ENCODE data around the gene ERC2. TPM values are rescaled to one million over a fixed set of nuclear protein-coding genes. Genes with fewer than 3 reads are reported as not detected.

Gene ERC2
- polyA plus RNA-seq, 2 of the 4 experiments (the other 2 are of a cell fraction): 0.16 TPM; not detected in 1

- ChIA-PET CTCF (interaction anchor here (0.8 to 2.1 kb wide), 5 partner anchors 14 to 212 kb away, joined by 3 to 5 read pairs (median 4); no protein-coding TSS in a partner anchor), POLR2A (no interaction called here)
- 26% methylated on average over 9 of the region's 10 CpGs for WGBS (ENCODE audit: missing lambda C conversion rate)
- peaks cover 4% of the 10 kb centered on the region; the same call in 1 of the 3 replicates for H3K9me3 ChIP-seq
- TF ChIP-seq SMC3 (IDR thresholded peaks at IDR 0.05): peak; percentile 28; the same call in 2 of the 3 replicates
- TF ChIP-seq RAD21 (conservative IDR thresholded peaks at IDR 0.05 in 1 of 2, IDR thresholded peaks at IDR 0.05 in 1 of 2): peak; percentile 29 to 52; a peak in 2 of 5 replicates
- no peak for TF ChIP-seq NFE2L2 (conservative IDR thresholded peaks at IDR 0.05; ENCODE audit: low read length)
- no peak overlapping the region for H3K4me2 ChIP-seq
- FAIRE-seq (no peak), DNase-seq (ENCODE audit: low read depth in 1 of 2, low spot score in 1 of 2) (peak; percentile 3 to 25), ATAC-seq (peak; percentile 85 to 87; a peak in 5 of 6 replicates)
- H3K4me3 ChIP-seq: no peak overlapping the region
- no peak overlapping the region for H3K27ac ChIP-seq
- H3K4me1 ChIP-seq: no peaks in the 10 kb centered on the region
Observed at GRCh38 chr3:56042326-56042951, 425.8 kb downstream of the ERC2 start.

GRCh38 chr3:56025326-56025725 lies 442.9 kb downstream of the ERC2 start:
- Histone ChIP-seq H3K4me3 (no peak overlapping the region), H3K9me3 (no peaks in the 10 kb centered on the region), H3K4me2 (no peak overlapping the region), H3K4me1 (no peaks in the 10 kb centered on the region), H3K27ac (no peak overlapping the region)
- POLR2A ChIA-PET: no interaction called here
- CTCF ChIA-PET: interaction anchor here (0.7 to 1.7 kb wide), 2 partner anchors 17 to 360 kb away, joined by 3 to 4 read pairs; no protein-coding TSS in a partner anchor
- TF ChIP-seq HES2 (IDR thresholded peaks at IDR 0.05) (no peak), RFX5 (IDR thresholded peaks at IDR 0.05) (no peak), SMC3 (IDR thresholded peaks at IDR 0.05) (no peak), FOSL2 (IDR thresholded peaks at IDR 0.05) (no peak), FOSL2 (CRISPR knock-in tag; IDR thresholded peaks at IDR 0.05) (no peak), NFE2L2 (conservative IDR thresholded peaks at IDR 0.05; ENCODE audit: low read length) (no peak), ESRRA (IDR thresholded peaks at IDR 0.05; ENCODE audit: borderline replicate concordance, low read length) (no peak), ATOH8 (CRISPR knock-in tag; IDR thresholded peaks at IDR 0.05; ENCODE audit: low read depth) (no peak), EHMT2 (IDR thresholded peaks at IDR 0.05; ENCODE audit: low read depth) (no peak), REST (IDR thresholded peaks at IDR 0.05) (no peak), HDAC2 (IDR thresholded peaks at IDR 0.05) (no peak), CHD2 (IDR thresholded peaks at IDR 0.05; ENCODE audit: low read length, partially characterized antibody) (no peak), NR3C1 (IDR thresholded peaks at IDR 0.05) (no peak), TFCP2L1 (CRISPR knock-in tag; IDR thresholded peaks at IDR 0.05) (no peak)
- ATAC-seq (no peak), FAIRE-seq (no peak), DNase-seq (ENCODE audit: low read depth in 1 of 2, low spot score in 1 of 2) (no peak)
- 0% methylated on average over 1 of the region's 1 CpG for WGBS (ENCODE audit: missing lambda C conversion rate)

- ATAC-seq: no peak
- FAIRE-seq: no peak
- no peaks in the 10 kb centered on the region for H3K9me3 ChIP-seq
- ChIA-PET CTCF (interaction anchor here (0.9 to 1.4 kb wide), 4 partner anchors 17 to 229 kb away, joined by 3 to 4 read pairs (median 4); no protein-coding TSS in a partner anchor), POLR2A (no interaction called here)
- no peak for TF ChIP-seq PHF8 (IDR thresholded peaks at IDR 0.05; ENCODE audit: borderline replicate concordance, low read depth)
- no peak for TF ChIP-seq EP300 (IDR thresholded peaks at IDR 0.05)
- no peak overlapping the region for H3K27ac ChIP-seq
- H3K4me2 ChIP-seq: no peak overlapping the region
- H3K4me1 ChIP-seq: no peaks in the 10 kb centered on the region
- no peak overlapping the region for H3K4me3 ChIP-seq
- no peak for DNase-seq (ENCODE audit: low read depth in 1 of 2, low spot score in 1 of 2)
- 17% methylated on average over 2 of the region's 2 CpGs for WGBS (ENCODE audit: missing lambda C conversion rate)
Observed at GRCh38 chr3:56023546-56023945, 444.7 kb downstream of the ERC2 start.
